NT2/D1 (cell line): ENCODE measurements around the gene MPP3.
"Not testable (repeated sequence)": the region's sequence is repeated elsewhere in the genome, so short reads cannot be mapped to it uniquely, and the experiment has no call there.

ENCODE experiments used
- DNase-seq: peaks from one replicate; pipeline ENCODE4 v3.0.0-alpha.2; 2011; ENCODE audit warnings: low read depth, low spot score
- H3K27me3 ChIP-seq: 2 replicates; pipeline ENCODE4 v1.6.0; 2011; ENCODE audit warnings: mild to moderate bottlenecking; ENCODE audit not compliant: insufficient read length, insufficient read depth
- H3K36me3 ChIP-seq: 2 replicates; pipeline ENCODE4 v1.6.1; 2011; ENCODE audit warnings: mild to moderate bottlenecking, low read length, mixed read lengths; ENCODE audit not compliant: insufficient read depth, insufficient read length
- H3K4me1 ChIP-seq: 2 replicates; pipeline ENCODE4 v1.5.1; 2011; ENCODE audit not compliant: insufficient read depth, insufficient read length
- H3K4me3 ChIP-seq: 2 replicates; pipeline ENCODE4 v1.5.1; 2011; ENCODE audit warnings: low read depth; ENCODE audit not compliant: insufficient read length
- H3K9ac ChIP-seq: 2 replicates; pipeline ENCODE4 v1.6.0; 2011; ENCODE audit warnings: low read depth; ENCODE audit not compliant: insufficient read length
- H3K9me3 ChIP-seq: 2 replicates; pipeline ENCODE4 v1.5.1; 2011; ENCODE audit warnings: mild to moderate bottlenecking, low read length; ENCODE audit not compliant: insufficient read depth
- SUZ12 ChIP-seq: IDR thresholded peaks from 2 replicates; pipeline ENCODE4 v1.6.1; 2011; ENCODE audit not compliant: insufficient read length, insufficient read depth; ENCODE audit errors: extremely low read depth
- YY1 ChIP-seq: IDR thresholded peaks from 2 replicates; pipeline ENCODE4 v1.6.1; 2011; ENCODE audit not compliant: insufficient read length, insufficient read depth
- ZNF274 ChIP-seq: IDR thresholded peaks from 2 replicates; pipeline ENCODE4 v1.6.1; 2011; ENCODE audit warnings: mild to moderate bottlenecking, low read depth, low read length

The MPP3 gene

DNA sequence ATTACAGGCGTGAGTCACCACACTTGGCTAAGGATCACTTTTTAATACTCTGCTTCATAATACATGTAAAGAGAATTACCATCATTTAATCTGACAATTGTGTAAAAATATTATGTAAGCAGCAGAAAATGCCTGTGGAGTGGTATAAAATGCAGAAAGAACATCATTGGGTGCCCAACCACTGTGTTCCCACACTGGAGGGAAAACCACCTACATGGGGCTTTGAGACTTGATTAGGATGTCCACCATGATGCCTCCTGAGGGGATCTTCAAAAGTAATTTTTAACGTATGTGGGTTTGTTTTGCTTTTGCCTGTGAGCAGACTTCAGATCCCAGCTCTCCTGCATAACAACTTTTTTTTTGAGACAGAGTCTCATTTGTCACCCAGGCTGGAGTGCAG is 33.9 kb downstream of the MPP3 start:
- no peak for TF ChIP-seq YY1
- TF ChIP-seq ZNF274, result no peak
- no peak for TF ChIP-seq SUZ12
- no peak overlapping the region for H3K4me3 ChIP-seq
- DNase-seq, result no peak
- H3K9ac ChIP-seq, result no peak overlapping the region
- peaks cover 28% of the 10 kb centered on the region; the same call in 1 of the 2 replicates for H3K9me3 ChIP-seq
- H3K36me3 ChIP-seq, result peaks cover 10% of the 10 kb centered on the region
- no peaks in the 10 kb centered on the region for H3K27me3 ChIP-seq
- H3K4me1 ChIP-seq, result peaks cover 8% of the 10 kb centered on the region

DNA sequence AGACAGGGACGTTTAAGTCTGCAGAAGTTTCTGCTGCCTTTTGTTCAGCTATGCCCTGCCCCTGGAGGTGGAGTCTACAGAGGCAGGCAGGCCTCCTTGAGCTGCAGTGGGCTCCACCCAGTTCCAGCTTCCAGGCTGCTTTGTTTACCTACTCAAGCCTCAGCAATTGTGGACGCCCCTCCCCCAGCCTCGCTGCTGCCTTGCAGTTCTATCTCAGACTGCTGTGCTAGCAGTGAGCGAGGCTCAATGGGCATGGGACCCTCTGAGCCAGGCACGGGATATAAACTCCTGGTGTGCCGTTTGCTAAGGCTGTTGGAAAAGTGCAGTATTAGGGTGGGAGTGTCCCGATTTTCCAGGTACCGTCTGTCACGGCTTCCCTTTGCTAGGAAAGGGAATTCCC is 34.9 kb downstream of the MPP3 start:
- Histone ChIP-seq H3K36me3 (peaks cover 10% of the 10 kb centered on the region), H3K9me3 (peaks cover 28% of the 10 kb centered on the region; the same call in 1 of the 2 replicates)
- not testable (repeated sequence) for H3K27me3 ChIP-seq, H3K4me1 ChIP-seq, H3K4me3 ChIP-seq, H3K9ac ChIP-seq, DNase-seq

DNA sequence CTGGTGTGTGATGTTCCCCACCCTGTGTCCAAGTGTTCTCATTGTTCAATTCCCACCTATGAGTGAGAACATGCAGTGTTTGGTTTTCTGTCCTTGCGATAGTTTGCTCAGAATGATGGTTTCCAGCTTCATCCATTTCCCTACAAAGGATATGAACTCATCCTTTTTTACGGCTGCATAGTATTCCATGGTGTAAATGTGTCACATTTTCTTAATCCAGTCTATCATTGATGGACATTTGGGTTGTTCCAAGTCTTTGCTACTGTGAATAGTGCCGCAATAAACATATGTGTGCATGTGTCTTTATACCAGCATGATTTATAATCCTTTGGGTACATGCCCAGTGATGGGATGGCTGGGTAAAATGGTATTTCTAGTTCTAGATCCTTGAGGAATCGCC is 40.3 kb downstream of the MPP3 start:
- not testable (repeated sequence) for H3K9ac ChIP-seq, DNase-seq, H3K36me3 ChIP-seq, H3K4me1 ChIP-seq, H3K9me3 ChIP-seq, H3K4me3 ChIP-seq, H3K27me3 ChIP-seq

DNA sequence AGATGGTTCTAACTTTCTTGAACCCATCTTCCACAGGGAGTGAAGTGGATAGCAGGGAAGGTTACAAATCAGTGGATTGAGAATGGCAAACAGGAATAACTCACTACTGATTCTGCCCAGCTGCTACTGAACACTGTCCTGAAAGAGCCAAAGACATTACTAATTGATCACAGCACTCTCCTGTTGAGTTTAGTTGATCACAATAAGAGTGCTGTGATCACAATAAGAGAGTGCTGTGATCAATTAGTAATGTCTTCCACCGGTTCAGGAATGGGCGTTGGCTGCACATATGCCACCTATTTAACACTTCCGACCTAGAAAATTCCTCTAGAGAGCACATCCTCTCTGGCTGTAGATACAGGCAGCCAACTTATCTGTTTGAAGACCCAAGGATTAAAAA is 41.4 kb downstream of the MPP3 start:
- H3K9me3 ChIP-seq, result no peaks in the 10 kb centered on the region
- H3K9ac ChIP-seq, result no peak overlapping the region
- DNase-seq, result no peak
- TF ChIP-seq YY1 (no peak), ZNF274 (no peak), SUZ12 (no peak)
- no peaks in the 10 kb centered on the region for H3K4me1 ChIP-seq
- H3K4me3 ChIP-seq, result no peak overlapping the region
- no peaks in the 10 kb centered on the region for H3K27me3 ChIP-seq
- no peaks in the 10 kb centered on the region for H3K36me3 ChIP-seq

DNA sequence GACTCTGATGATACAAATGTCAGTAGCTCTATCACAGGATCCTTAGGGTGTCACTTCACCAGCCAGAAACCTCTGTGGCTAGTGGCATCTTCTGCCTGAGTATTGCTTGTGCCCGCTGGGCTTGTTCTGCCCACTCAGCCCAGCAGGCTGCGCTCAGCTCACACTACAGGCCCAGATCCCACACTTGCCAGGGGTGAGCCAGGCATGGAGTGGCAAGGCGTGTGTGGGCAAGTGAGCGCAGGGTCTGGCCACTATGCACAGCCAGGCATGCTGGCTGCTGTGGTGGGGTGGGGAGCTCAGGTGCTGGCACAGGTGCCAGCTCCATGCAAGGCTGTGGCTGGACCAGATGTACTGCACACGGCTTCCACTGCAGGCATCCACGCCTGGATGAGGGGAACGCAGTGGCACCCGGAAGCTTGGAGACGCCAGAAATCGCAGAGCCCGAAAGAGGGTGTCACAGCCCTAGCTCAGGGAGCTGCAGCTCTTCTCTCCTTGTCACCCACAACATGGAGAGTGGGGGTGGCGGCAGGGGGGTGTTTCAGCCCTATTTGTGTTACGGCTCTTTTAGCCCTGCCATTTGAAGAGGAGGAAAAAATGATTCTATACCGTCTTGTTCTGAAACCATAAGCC is 42.5 kb downstream of the MPP3 start:
- no peaks in the 10 kb centered on the region for H3K36me3 ChIP-seq
- H3K4me3 ChIP-seq, result no peak overlapping the region
- no peak overlapping the region for H3K9ac ChIP-seq
- no peaks in the 10 kb centered on the region for H3K27me3 ChIP-seq
- no peak for TF ChIP-seq YY1
- no peak for TF ChIP-seq SUZ12
- no peak for TF ChIP-seq ZNF274
- DNase-seq, result no peak
- H3K4me1 ChIP-seq, result no peaks in the 10 kb centered on the region
- H3K9me3 ChIP-seq, result no peaks in the 10 kb centered on the region

DNA sequence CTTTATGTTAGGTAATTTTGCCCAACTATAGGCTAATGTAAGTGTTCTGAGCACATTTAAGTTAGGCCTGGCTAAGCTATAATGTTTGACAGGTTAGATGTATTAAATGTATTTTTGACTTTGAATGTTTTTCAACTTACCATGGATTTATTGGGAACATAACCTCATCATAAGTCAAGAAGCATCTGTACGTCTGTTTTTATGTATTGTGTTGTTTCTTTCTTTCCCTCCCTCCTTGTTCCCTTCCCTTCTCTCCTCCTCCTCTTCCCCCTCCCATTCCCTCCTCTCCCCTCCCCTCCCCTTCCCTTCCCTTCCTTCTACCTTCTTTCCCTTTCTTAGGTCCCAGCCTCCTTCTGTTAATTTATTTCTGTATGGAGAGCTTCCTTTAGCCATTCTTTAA is 43.5 kb downstream of the MPP3 start:
- H3K27me3 ChIP-seq, result no peaks in the 10 kb centered on the region
- no peak overlapping the region for H3K9ac ChIP-seq
- no peaks in the 10 kb centered on the region for H3K9me3 ChIP-seq
- TF ChIP-seq SUZ12 (no peak), ZNF274 (no peak), YY1 (no peak)
- DNase-seq, result no peak
- H3K36me3 ChIP-seq, result no peaks in the 10 kb centered on the region
- no peak overlapping the region for H3K4me3 ChIP-seq
- H3K4me1 ChIP-seq, result no peaks in the 10 kb centered on the region

DNA sequence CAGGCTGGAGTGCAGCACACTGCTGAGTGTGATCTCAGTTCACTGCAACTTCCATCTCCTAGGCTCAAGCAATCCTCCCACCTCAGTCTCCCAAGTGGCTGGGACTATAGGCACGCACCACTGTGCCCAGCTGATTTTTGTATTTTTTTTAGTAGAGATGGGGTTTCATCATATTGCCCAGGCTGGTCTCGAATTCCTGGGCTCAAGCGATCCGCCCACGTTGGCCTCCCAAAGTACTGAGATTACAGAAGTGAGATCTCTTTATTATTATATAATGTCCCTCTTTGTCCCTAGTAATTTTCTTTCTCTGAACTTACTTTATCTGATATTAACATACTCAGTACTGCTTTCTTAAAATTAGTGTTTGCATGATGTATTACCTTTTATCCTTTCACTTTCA is 44.4 kb downstream of the MPP3 start:
- Histone ChIP-seq H3K9ac (no peak overlapping the region), H3K4me3 (no peak overlapping the region), H3K27me3 (no peaks in the 10 kb centered on the region), H3K36me3 (no peaks in the 10 kb centered on the region), H3K9me3 (no peaks in the 10 kb centered on the region), H3K4me1 (no peaks in the 10 kb centered on the region)
- no peak for TF ChIP-seq SUZ12
- no peak for TF ChIP-seq YY1
- no peak for TF ChIP-seq ZNF274
- no peak for DNase-seq

DNA sequence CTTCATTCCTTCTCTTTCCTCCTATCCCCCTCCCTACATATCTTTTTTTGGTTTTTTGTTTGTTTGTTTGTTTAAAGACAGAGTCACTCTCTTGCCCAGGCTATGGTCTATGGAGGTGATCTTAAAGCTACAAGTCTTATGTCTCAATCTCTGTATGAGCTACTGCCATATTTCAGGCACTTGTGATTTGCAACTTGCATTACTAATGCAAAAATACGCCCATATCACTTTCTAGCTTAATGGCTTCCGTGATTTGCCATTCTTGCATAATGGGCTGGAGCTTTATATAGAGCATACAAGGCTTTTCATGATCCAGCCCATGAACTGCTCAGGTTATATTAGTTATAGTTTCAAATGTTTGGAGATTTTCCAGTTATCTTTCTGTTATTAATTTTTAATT is 45.2 kb downstream of the MPP3 start:
- no peaks in the 10 kb centered on the region for H3K9me3 ChIP-seq
- no peak for DNase-seq
- no peaks in the 10 kb centered on the region for H3K36me3 ChIP-seq
- H3K27me3 ChIP-seq, result no peaks in the 10 kb centered on the region
- no peak for TF ChIP-seq YY1
- TF ChIP-seq SUZ12, result no peak
- no peak for TF ChIP-seq ZNF274
- H3K9ac ChIP-seq, result no peak overlapping the region
- no peaks in the 10 kb centered on the region for H3K4me1 ChIP-seq
- H3K4me3 ChIP-seq, result no peak overlapping the region
